ENCODE results near the gene FAM151A.

- TF ChIP-seq CTCF (conservative IDR thresholded peaks at IDR 0.05) (no peak), ZFX (IDR thresholded peaks at IDR 0.05) (no peak)
Measured at GRCh38 chr1:54609301-54609921, 13.9 kb downstream of the FAM151A start.

Measured in C4-2B (cell line).